Heart left ventricle (tissue), 16 donors: ENCODE measurements around the gene SNRPD2. TPM values are rescaled to one million over a fixed set of nuclear protein-coding genes. Genes with fewer than 3 reads are reported as not detected.
A peak's percentile ranks its signal among the peaks of the same experiment; 100 is the strongest.

Experiments used
- ATAC-seq, 4 donors: fragments of 200-7000 bp; cut with Tn5 transposase; one replicate each; pipeline ENCODE4 v1.9.1; 2020 to 2022; ENCODE audit warnings: moderate library complexity in 4 of 4, mild to moderate bottlenecking in 3 of 4, moderate number of reproducible peaks in 1 of 4
- DNase-seq, 5 donors: peaks; one replicate each; pipeline ENCODE4 v3.0.0-alpha.2; 2020
- H3K27ac ChIP-seq, 12 donors: fragments of 200-600 bp; sonication (generic) in 4 of 12; one replicate each; pipeline versions ENCODE4 v1.5.0 to v1.8.0; 2016 to 2022; ENCODE audit warnings: mild to moderate bottlenecking in 2 of 12
- H3K27me3 ChIP-seq, 9 donors: fragments of 200-600 bp; sonication (generic) in 2 of 9; one replicate each; pipeline versions ENCODE4 v1.5.1 to v1.8.0; 2016 to 2022; ENCODE audit warnings: mild to moderate bottlenecking in 3 of 9
- H3K36me3 ChIP-seq, 9 donors: fragments of 200-600 bp; sonication (generic) in 2 of 9; one replicate each; pipeline versions ENCODE4 v1.5.0 to v1.8.0; 2018 to 2022; ENCODE audit warnings: mild to moderate bottlenecking in 2 of 9
- H3K4me1 ChIP-seq, 12 donors: fragments of 200-600 bp; sonication (generic) in 4 of 12; one replicate each; pipeline versions ENCODE4 v1.5.0 to v1.8.0; 2016 to 2022; ENCODE audit warnings: mild to moderate bottlenecking in 3 of 12
- H3K4me3 ChIP-seq, 12 donors: fragments of 200-600 bp; sonication (generic) in 4 of 12; one replicate each; pipeline versions ENCODE4 v1.5.0 to v1.8.0; 2017 to 2022; ENCODE audit warnings: mild to moderate bottlenecking in 9 of 12, moderate library complexity in 4 of 12
- H3K9me3 ChIP-seq, 12 donors: fragments of 200-600 bp; sonication (generic) in 4 of 12; one replicate each; pipeline versions ENCODE4 v1.5.0 to v1.8.0; 2016 to 2022; ENCODE audit warnings: mild to moderate bottlenecking in 1 of 12
- CTCF ChIP-seq, 12 donors: fragments of 200-600 bp; sonication (generic) in 4 of 12; IDR thresholded peaks; one replicate each; pipeline versions ENCODE4 v1.5.0 to v1.8.0; 2018 to 2022; ENCODE audit warnings: antibody characterized with exemption in 12 of 12, mild to moderate bottlenecking in 5 of 12
- POLR2A ChIP-seq, 2 donors: fragments of 450-650 bp; IDR thresholded peaks; one replicate each; pipeline ENCODE4 v1.6.1; 2017; ENCODE audit warnings: antibody characterized with exemption in 2 of 2, mild to moderate bottlenecking in 2 of 2, moderate library complexity in 2 of 2
- WGBS, 4 donors: extraction: QIAGEN DNeasy Blood & Tissue Kit in 2 of 4; methylation state at CpG; one replicate each; pipeline versions ENCODE4 v1.1.5 to v1.1.7; 2013 to 2018; 5-methylcytosine and 5-hydroxymethylcytosine counted together
- intact Hi-C, 10 donors: fragments of 100-400 bp; cut with DNase I; formaldehyde crosslinking; loops; one replicate each; pipeline versions ENCODE4 v1.11.1 to v1.14.2; 2022
- polyA plus RNA-seq, 2 donors: library from polyadenylated mRNA; stranded (reverse); fragments of 200-250 nt; gene quantifications; one replicate each; pipeline ENCODE4 v1.2.3, GENCODE V29; 2013
- total RNA-seq, 9 donors: library from RNA; depleted of rRNA in 2 of 9; stranded (reverse); fragments of >200 nt in 2 of 9; fragmentation: NEBNext Ultra II Directional in 3 of 9; extraction: Animal tissue kit (Norgen Biotek cat#: 25700) in 3 of 9; gene quantifications; one replicate each; pipeline versions ENCODE4 v1.1.0 to v1.2.4, GENCODE V29; 2016 to 2023
- donor health status: ischemic (EF 13 %, LVEDD 7.1; RV severe dilation, severe dysfunction).
- donor health status: healthy with polysubstance abuse.
- donor health status: DM: no; HTN: yes; CAD: no.
- donor health status: DM: no; HTN: no; CAD: no.
- donor health status: ischemic (EF 25% LVEDD 6.9; RV normal size, moderate dysfunction).
- donor health status: ischemic (EF 25% LVEDD 5.7; RV mildly dilated, moderate dysfunction).
- donor health status: healthy.
- donor health status: DM: yes; HTN: yes; CAD: no.
- donor health status: ischemic (EF 35%, LVEDD 5.7; RV mildly dilated, moderate dysfunction).
- donor health status: nonischemic (EF 11% LVEDD 7.7; RV severe dilation, severe dysfunction).
- donor health status: DM: yes; HTN: yes; CAD: no.
- donor health status: PGD.
- donor health status: ischemic (EF 29% LVEDD 5.4; RV normal size, mild dysfunction).
- donor health status: nonischemic (EF 23%, LVEDD 6.1; RV moderate dilation, normal function).

The SNRPD2 gene
- total and polyA plus RNA-seq, 11 donors: 149 to 343 (median 249) TPM

- H3K27ac ChIP-seq: no peak overlapping the region
- peaks cover 0 to 35% (median 15%) of the 10 kb centered on the region in 12 donors for H3K4me1 ChIP-seq
- peak overlapping the region in 10 of 12 donors; percentile 5 to 47 (median 34) for H3K4me3 ChIP-seq
- DNase-seq (peak; percentile 43 to 77 (median 70)), ATAC-seq (peak in 3 of 4 donors; percentile 46 to 62 (median 53))
- 9 to 17% (median 12%) methylated on average over 42 to 49 of the region's 49 CpGs for WGBS, 4 donors
- H3K9me3 ChIP-seq: no peaks in the 10 kb centered on the region
- TF ChIP-seq POLR2A (IDR thresholded peaks at IDR 0.05): no peak
- peak in 1 of 12 donors; percentile 5 for TF ChIP-seq CTCF (IDR thresholded peaks at IDR 0.05)
- peaks cover 10 to 42% (median 27%) of the 10 kb centered on the region in 9 donors for H3K27me3 ChIP-seq
- no peaks in the 10 kb centered on the region for H3K36me3 ChIP-seq
- intact Hi-C loops: no loop called here
Observed at GRCh38 chr19:45677351-45678230, 14.2 kb downstream of the SNRPD2 start.

DNA sequence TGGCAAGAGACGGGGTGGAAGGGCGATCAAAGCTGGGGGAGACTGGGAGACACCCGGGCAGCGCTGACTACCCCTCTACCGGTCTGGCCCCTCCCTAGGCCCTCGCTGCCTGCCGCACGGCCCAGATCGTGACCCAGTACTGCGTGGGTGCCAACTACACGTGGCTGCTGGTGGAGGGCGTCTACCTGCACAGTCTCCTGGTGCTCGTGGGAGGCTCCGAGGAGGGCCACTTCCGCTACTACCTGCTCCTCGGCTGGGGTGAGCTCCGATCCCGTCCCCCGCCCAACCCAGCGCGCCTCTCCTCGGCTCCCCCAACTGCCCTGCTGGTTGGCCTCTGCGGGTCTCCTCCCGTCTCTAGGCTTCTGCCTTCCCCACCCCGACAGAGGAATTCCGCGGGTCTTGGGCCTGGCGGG, 14.9 kb downstream of the SNRPD2 start:
- Histone ChIP-seq H3K27ac (no peak overlapping the region), H3K4me3 (peak overlapping the region in 10 of 12 donors; percentile 5 to 47 (median 34)), H3K4me1 (peaks cover 0 to 32% (median 14%) of the 10 kb centered on the region in 12 donors), H3K36me3 (no peaks in the 10 kb centered on the region), H3K27me3 (peaks cover 10 to 46% (median 27%) of the 10 kb centered on the region in 9 donors), H3K9me3 (no peaks in the 10 kb centered on the region)
- no peak for DNase-seq
- no peak for TF ChIP-seq POLR2A (IDR thresholded peaks at IDR 0.05)
- no peak for TF ChIP-seq CTCF (IDR thresholded peaks at IDR 0.05)
- intact Hi-C loops: no loop called here
- 8 to 18% (median 11%) methylated on average over 14 to 28 of the region's 28 CpGs for WGBS, 4 donors
- peak in 2 of 4 donors; percentile 5 to 8 for ATAC-seq

GRCh38 chr19:45674946-45675345, 16.8 kb downstream of the SNRPD2 start:
- WGBS, 4 donors: 64 to 77% (median 73%) methylated on average over 7 of the region's 7 CpGs
- no peak for DNase-seq

More at GRCh38 chr19:45674946-45675345, 16.8 kb downstream of the SNRPD2 start:
- Histone ChIP-seq H3K27ac (no peak overlapping the region), H3K9me3 (no peaks in the 10 kb centered on the region), H3K27me3 (peaks cover 14 to 63% (median 38%) of the 10 kb centered on the region in 9 donors), H3K4me3 (no peak overlapping the region), H3K36me3 (no peaks in the 10 kb centered on the region), H3K4me1 (peaks cover 0 to 22% (median 10%) of the 10 kb centered on the region in 12 donors)
- no peak for TF ChIP-seq POLR2A (IDR thresholded peaks at IDR 0.05)
- no peak for TF ChIP-seq CTCF (IDR thresholded peaks at IDR 0.05)
- ATAC-seq: no peak
- intact Hi-C loops: no loop called here
